AG09319 (cell line): Measurements from ENCODE around the gene HYLS1.
A peak's percentile ranks its signal among the peaks of the same experiment; 100 is the strongest.

ENCODE experiments used
- DNase-seq: peaks from one replicate; pipeline ENCODE4 v3.0.0-alpha.2; 2010; ENCODE audit warnings: low read depth; ENCODE audit errors: extremely low read depth
- CTCF ChIP-seq: IDR thresholded peaks from 2 replicates; pipeline ENCODE4 v1.5.1; 2011; ENCODE audit warnings: low read depth, mild to moderate bottlenecking, inconsistent platforms, low read length, moderate library complexity

Gene HYLS1

GRCh38 chr11:125930076-125930450 is 42.6 kb downstream of the HYLS1 start:
- DNase-seq: no peak

GRCh38 chr11:125931116-125931515 is 43.6 kb downstream of the HYLS1 start:
- DNase-seq: no peak
- no peak for TF ChIP-seq CTCF

More at GRCh38 chr11:125930076-125930450, 42.6 kb downstream of the HYLS1 start:
- TF ChIP-seq CTCF: no peak

- no peak for TF ChIP-seq CTCF
- no peak for DNase-seq
Observed at GRCh38 chr11:125931668-125932067, 44.2 kb downstream of the HYLS1 start.

DNA sequence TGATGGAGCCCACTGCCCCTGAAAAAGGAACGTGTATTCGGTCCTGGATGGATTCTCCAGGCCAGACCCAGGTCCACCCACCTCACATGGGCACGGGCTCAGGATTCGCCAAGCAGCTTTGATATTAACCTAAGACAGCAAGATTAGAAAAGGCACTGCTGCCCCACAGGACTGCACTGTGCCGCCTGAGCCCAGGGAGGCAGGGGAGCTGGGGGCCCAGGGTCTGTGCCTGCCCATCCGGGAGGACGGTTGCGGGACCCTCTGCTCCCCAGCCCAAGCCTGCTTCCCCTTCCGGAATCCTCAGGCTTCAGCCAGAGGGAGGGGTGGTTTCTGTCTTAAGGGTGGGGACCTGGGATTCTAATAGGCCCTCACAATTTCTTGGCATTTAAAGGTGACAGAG is 44.8 kb downstream of the HYLS1 start:
- DNase-seq: no peak
- TF ChIP-seq CTCF: no peak

GRCh38 chr11:125933030-125933813 is 45.8 kb downstream of the HYLS1 start:
- DNase-seq: no peak
- TF ChIP-seq CTCF: no peak

DNA sequence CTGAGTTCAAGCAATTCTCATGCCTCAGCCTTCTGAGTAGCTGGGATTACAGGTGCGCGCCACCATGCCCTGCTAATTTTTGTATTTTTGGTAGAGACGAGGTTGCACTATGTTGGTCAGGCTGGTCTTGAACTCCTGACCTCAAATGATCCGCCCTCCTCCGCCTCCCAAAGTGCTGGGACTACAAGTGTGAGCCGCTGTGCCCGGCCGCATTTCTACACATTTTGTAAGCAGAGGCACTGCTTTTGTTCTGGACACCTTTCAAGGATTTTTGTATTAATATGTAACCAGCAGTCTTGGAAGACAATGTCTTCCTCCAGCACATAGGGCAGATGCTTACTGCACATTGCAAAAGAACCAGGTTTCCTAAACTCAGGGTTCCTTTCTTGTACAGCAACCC is 47.0 kb downstream of the HYLS1 start:
- DNase-seq: no peak
- no peak for TF ChIP-seq CTCF

DNA sequence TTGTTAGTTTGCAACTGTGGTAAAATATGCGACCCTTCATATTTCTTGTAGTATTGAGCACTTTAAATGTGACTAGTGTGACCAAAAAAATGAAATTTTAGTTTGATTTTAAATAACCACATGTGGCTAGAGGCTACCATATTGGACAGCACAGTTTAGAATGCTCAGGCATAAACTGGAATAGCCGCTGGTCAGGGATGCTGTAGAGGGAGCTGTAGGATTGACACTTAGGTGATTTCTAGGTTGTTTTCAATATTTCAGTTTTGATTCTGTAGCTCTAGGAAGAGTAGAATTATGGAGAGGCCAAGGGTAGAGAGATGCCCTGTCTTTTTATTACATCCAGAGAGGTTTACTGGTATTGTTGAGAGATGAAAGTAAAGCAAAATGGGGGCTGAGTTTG is 47.6 kb downstream of the HYLS1 start:
- TF ChIP-seq CTCF: peak; percentile 1; the same call in 1 of the 2 replicates
- DNase-seq: no peak
